ENCODE data around the gene NAALADL2.

DNA sequence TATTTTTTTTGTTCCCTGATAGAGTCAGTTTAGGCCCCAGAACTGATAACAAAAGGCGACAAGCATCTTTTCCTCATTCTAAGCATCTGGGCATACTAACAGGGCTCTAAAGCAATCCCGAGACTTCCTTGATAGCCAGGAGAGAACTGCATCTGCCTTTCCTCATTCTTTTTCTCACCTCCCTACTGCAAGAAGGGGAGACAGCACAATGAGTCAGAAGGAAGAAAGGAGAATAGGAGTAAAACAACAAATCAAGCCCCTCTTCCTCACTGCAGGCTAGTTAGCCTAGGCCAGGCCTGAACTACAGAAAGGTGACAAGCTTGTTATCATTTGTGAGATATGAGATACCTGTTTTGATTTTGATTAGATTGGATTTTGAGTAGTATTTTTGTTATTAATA, 97.9 kb downstream of the NAALADL2 start:
- no peak for TF ChIP-seq RAD21 (conservative IDR thresholded peaks at IDR 0.05)
- TF ChIP-seq, protein P1, sequence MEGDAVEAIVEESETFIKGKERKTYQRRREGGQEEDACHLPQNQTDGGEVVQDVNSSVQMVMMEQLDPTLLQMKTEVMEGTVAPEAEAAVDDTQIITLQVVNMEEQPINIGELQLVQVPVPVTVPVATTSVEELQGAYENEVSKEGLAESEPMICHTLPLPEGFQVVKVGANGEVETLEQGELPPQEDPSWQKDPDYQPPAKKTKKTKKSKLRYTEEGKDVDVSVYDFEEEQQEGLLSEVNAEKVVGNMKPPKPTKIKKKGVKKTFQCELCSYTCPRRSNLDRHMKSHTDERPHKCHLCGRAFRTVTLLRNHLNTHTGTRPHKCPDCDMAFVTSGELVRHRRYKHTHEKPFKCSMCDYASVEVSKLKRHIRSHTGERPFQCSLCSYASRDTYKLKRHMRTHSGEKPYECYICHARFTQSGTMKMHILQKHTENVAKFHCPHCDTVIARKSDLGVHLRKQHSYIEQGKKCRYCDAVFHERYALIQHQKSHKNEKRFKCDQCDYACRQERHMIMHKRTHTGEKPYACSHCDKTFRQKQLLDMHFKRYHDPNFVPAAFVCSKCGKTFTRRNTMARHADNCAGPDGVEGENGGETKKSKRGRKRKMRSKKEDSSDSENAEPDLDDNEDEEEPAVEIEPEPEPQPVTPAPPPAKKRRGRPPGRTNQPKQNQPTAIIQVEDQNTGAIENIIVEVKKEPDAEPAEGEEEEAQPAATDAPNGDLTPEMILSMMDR (IDR thresholded peaks at IDR 0.05; ENCODE audit: poor library complexity, severe bottlenecking) = no peak
- TF ChIP-seq TAF1 (IDR thresholded peaks at IDR 0.05; ENCODE audit: low read depth) = no peak
- no peak for TF ChIP-seq POLR2AphosphoS5 (IDR thresholded peaks at IDR 0.05)
- TF ChIP-seq EZH2 (IDR thresholded peaks at IDR 0.05; ENCODE audit: borderline replicate concordance, insufficient read depth, low read length, poor library complexity, severe bottlenecking) = no peak
- no peak for TF ChIP-seq EP300 (conservative IDR thresholded peaks at IDR 0.05; ENCODE audit: poor library complexity, severe bottlenecking)
- no peak for TF ChIP-seq SMC3 (conservative IDR thresholded peaks at IDR 0.05; ENCODE audit: poor library complexity)
- no peak for TF ChIP-seq MXI1 (conservative IDR thresholded peaks at IDR 0.05; ENCODE audit: poor library complexity, severe bottlenecking)
